GM23338 (cell line): ENCODE measurements around the gene DCTPP1. TPM values are rescaled to one million over a fixed set of nuclear protein-coding genes. Genes with fewer than 3 reads are reported as not detected.

Source experiments
- ATAC-seq: fragments of 200-7000 bp; cut with Tn5 transposase; 3 replicates; pipeline ENCODE4 v1.9.1; 2020
- DNase-seq: peaks from one replicate; pipeline ENCODE4 v3.0.0-alpha.2; 2015; ENCODE audit warnings: low spot score
- H2AFZ ChIP-seq: fragments of 200-600 bp; sonication (generic); 2 replicates; pipeline ENCODE4 v1.8.0; 2016; ENCODE audit warnings: antibody characterized with exemption, mild to moderate bottlenecking, moderate library complexity
- H3F3A ChIP-seq: fragments of 200-600 bp; sonication (generic); replicated peaks from 2 replicates; pipeline ENCODE4 v1.8.0; 2017; ENCODE audit warnings: antibody characterized with exemption, mixed run types, low read depth
- H3K27ac ChIP-seq: fragments of 200-600 bp; sonication (generic); 2 replicates; pipeline ENCODE4 v1.6.1; 2016; ENCODE audit warnings: low read depth
- H3K27me3 ChIP-seq: fragments of 200-600 bp; sonication (generic); 2 replicates; pipeline ENCODE4 v1.8.0; 2016; ENCODE audit warnings: mild to moderate bottlenecking, mixed run types, moderate library complexity; ENCODE audit not compliant: insufficient read depth
- H3K36me3 ChIP-seq: fragments of 200-600 bp; sonication (generic); 2 replicates; pipeline ENCODE4 v1.8.0; 2016; ENCODE audit warnings: mild to moderate bottlenecking; ENCODE audit not compliant: insufficient read depth
- H3K4me1 ChIP-seq: fragments of 200-600 bp; sonication (generic); 2 replicates; pipeline ENCODE4 v1.8.0; 2016; ENCODE audit warnings: mild to moderate bottlenecking, moderate library complexity; ENCODE audit not compliant: insufficient read depth
- H3K4me2 ChIP-seq: fragments of 200-600 bp; sonication (generic); 2 replicates; pipeline ENCODE4 v1.7.1; 2017; ENCODE audit warnings: mixed run types
- H3K4me3 ChIP-seq: fragments of 200-600 bp; sonication (generic); 2 replicates; pipeline ENCODE4 v1.6.1; 2016; ENCODE audit warnings: mixed run types
- H3K79me2 ChIP-seq: fragments of 200-600 bp; sonication (generic); replicated peaks from 2 replicates; pipeline ENCODE4 v1.8.0; 2017; ENCODE audit warnings: mild to moderate bottlenecking; ENCODE audit not compliant: insufficient read depth
- H3K9me2 ChIP-seq: fragments of 200-600 bp; sonication (generic); 2 replicates; pipeline ENCODE4 v1.8.0; 2017; ENCODE audit not compliant: insufficient read depth
- H4K20me1 ChIP-seq: fragments of 200-600 bp; sonication (generic); replicated peaks from 2 replicates; pipeline ENCODE4 v1.8.0; 2017; ENCODE audit warnings: mild to moderate bottlenecking; ENCODE audit not compliant: insufficient read depth
- H3K27ac Mint-ChIP-seq: 2 replicates; pipeline ENCODE4 v1.8.0; 2020; ENCODE audit warnings: inconsistent platforms, mild to moderate bottlenecking, moderate library complexity, mixed read lengths
- H3K27me3 Mint-ChIP-seq: 3 replicates; pipeline ENCODE4 v1.8.0; 2022; ENCODE audit warnings: low read depth, mild to moderate bottlenecking, moderate library complexity, mixed read lengths, inconsistent platforms; ENCODE audit not compliant: insufficient read depth, poor library complexity
- H3K36me3 Mint-ChIP-seq: 3 replicates; pipeline ENCODE4 v1.8.0; 2021; ENCODE audit warnings: low read depth, mild to moderate bottlenecking, inconsistent platforms, moderate library complexity, mixed read lengths
- H3K4me1 Mint-ChIP-seq: 3 replicates; pipeline ENCODE4 v1.8.0; 2020; ENCODE audit warnings: mild to moderate bottlenecking, inconsistent platforms, mixed read lengths
- H3K4me3 Mint-ChIP-seq: 3 replicates; pipeline ENCODE4 v1.8.0; 2021; ENCODE audit warnings: moderate library complexity, mild to moderate bottlenecking, inconsistent platforms, mixed read lengths
- H3K9me3 Mint-ChIP-seq: 3 replicates; pipeline ENCODE4 v1.8.0; 2020; ENCODE audit warnings: moderate library complexity, mild to moderate bottlenecking, inconsistent platforms, mixed read lengths
- CREB1 ChIP-seq: fragments of 250-450 bp; sonication (Bioruptor Pico); IDR thresholded peaks from 2 replicates; pipeline ENCODE4 v1.5.0; 2020; ENCODE audit warnings: low read depth, mild to moderate bottlenecking, moderate library complexity
- CTCF ChIP-seq, 2 experiments: fragments of 200-600 bp in 1 of 2; sonication (generic) in 1 of 2; conservative IDR thresholded peaks; 2 replicates each; pipeline versions ENCODE4 v1.5.1 to v1.6.1; 2016 to 2017; ENCODE audit warnings: antibody characterized with exemption in 2 of 2, low read depth in 2 of 2, mild to moderate bottlenecking in 2 of 2, moderate library complexity in 1 of 2
- EZH2 ChIP-seq: fragments of 200-600 bp; sonication (generic); IDR thresholded peaks from one replicate; pipeline ENCODE4 v1.8.0; 2017; ENCODE audit warnings: antibody characterized with exemption, mild to moderate bottlenecking, low read depth; ENCODE audit not compliant: unreplicated experiment
- EZH2phosphoT487 ChIP-seq: fragments of 200-600 bp; sonication (generic); IDR thresholded peaks from one replicate; pipeline ENCODE4 v1.8.1; 2018; ENCODE audit warnings: antibody characterized with exemption; ENCODE audit not compliant: unreplicated experiment
- JUNB ChIP-seq: IDR thresholded peaks from one replicate; pipeline ENCODE4 v1.6.1; 2016; ENCODE audit warnings: antibody characterized with exemption; ENCODE audit not compliant: unreplicated experiment
- NANOG ChIP-seq: IDR thresholded peaks from 2 replicates; pipeline ENCODE4 v1.6.1; 2016; ENCODE audit warnings: antibody characterized with exemption, borderline replicate concordance
- POLR2AphosphoS5 ChIP-seq: IDR thresholded peaks from 2 replicates; pipeline ENCODE4 v1.6.1; 2016; ENCODE audit warnings: antibody characterized with exemption, low read depth
- STAT1 ChIP-seq: IDR thresholded peaks from one replicate; pipeline ENCODE4 v1.6.1; 2016; ENCODE audit warnings: antibody characterized with exemption; ENCODE audit not compliant: unreplicated experiment
- ZNF114 ChIP-seq: fragments of 250-450 bp; sonication (Bioruptor Pico); IDR thresholded peaks from 2 replicates; pipeline ENCODE4 v1.5.0; 2020; ENCODE audit warnings: mild to moderate bottlenecking, moderate library complexity
- ZNF331 ChIP-seq: fragments of 250-450 bp; sonication (Bioruptor Pico); IDR thresholded peaks from 2 replicates; pipeline ENCODE4 v1.5.0; 2020; ENCODE audit warnings: low read depth, mild to moderate bottlenecking, moderate library complexity
- polyA plus RNA-seq: library from polyadenylated mRNA; unstranded; fragments of >200 nt; fragmentation: Nextera tagmentation; extraction: Ambion mirVana; gene quantifications from 2 replicates; pipeline ENCODE4 v1.2.1, GENCODE V29; 2016
- total RNA-seq: library from RNA; depleted of rRNA; stranded (reverse); fragments of >200 nt; shearing (Covaris generic); gene quantifications from 2 replicates; pipeline ENCODE4 v1.2.3, GENCODE V29; 2014
- TF ChIP-seq, protein P1 (sequence below): fragments of 250-450 bp; sonication (Bioruptor Pico); IDR thresholded peaks from 2 replicates; pipeline ENCODE4 v1.5.0; 2020; ENCODE audit warnings: mild to moderate bottlenecking, moderate library complexity
- TF ChIP-seq, protein P2 (sequence below): IDR thresholded peaks from 2 replicates; pipeline ENCODE4 v1.6.1; 2016; ENCODE audit warnings: antibody characterized with exemption

DCTPP1 gene
- total and polyA plus RNA-seq, 2 experiments from 2014 or later, result 54.1 to 58.3 TPM

- ATAC-seq (no peak), DNase-seq (no peak)
- H3K4me1 Mint-ChIP-seq, result no peaks in the 10 kb centered on the region
- H3K4me2 ChIP-seq, result no peak within 1 kb of the TSS
- peaks cover 3% of the 10 kb centered on the region for H3K27me3 Mint-ChIP-seq
- no peak for TF ChIP-seq JUNB
- TF ChIP-seq ZNF331, result no peak
- no peak for TF ChIP-seq CREB1
- H3K36me3 ChIP-seq, result no peaks in the 10 kb centered on the region
- no peaks in the 10 kb centered on the region for H4K20me1 ChIP-seq
- H3K27me3 ChIP-seq, result peaks cover 13% of the 10 kb centered on the region; the same call in 1 of the 2 replicates
- no peaks in the 10 kb centered on the region for H3K9me2 ChIP-seq
- 0 out of 2 replicates have a peak, but pooled peaks cover 3% of the 10 kb centered on the region for H3F3A ChIP-seq
- H3K9me3 Mint-ChIP-seq, result no peaks in the 10 kb centered on the region
- H3K4me3 Mint-ChIP-seq, result no peak within 1 kb of the TSS; the same call in 2 of the 3 replicates
- no peak within 1 kb of the TSS for H3K27ac ChIP-seq
- no peaks in the 10 kb centered on the region; the same call in 1 of the 2 replicates for H3K4me1 ChIP-seq
- H2AFZ ChIP-seq, result peak within 1 kb of the TSS; percentile 72
- no peak within 1 kb of the TSS for H3K27ac Mint-ChIP-seq
- H3K4me3 ChIP-seq, result no peak within 1 kb of the TSS
- no peaks in the 10 kb centered on the region for H3K36me3 Mint-ChIP-seq
- no peaks in the 10 kb centered on the region for H3K79me2 ChIP-seq
Measured at GRCh38 chr16:30472328-30472942, 42.6 kb upstream of the DCTPP1 start, which contains the start of gene ITGAL. Gene ITGAL (plus strand): TSS chr16:30472742. CDS start chr16:30472838, 96 bp downstream.

DNA sequence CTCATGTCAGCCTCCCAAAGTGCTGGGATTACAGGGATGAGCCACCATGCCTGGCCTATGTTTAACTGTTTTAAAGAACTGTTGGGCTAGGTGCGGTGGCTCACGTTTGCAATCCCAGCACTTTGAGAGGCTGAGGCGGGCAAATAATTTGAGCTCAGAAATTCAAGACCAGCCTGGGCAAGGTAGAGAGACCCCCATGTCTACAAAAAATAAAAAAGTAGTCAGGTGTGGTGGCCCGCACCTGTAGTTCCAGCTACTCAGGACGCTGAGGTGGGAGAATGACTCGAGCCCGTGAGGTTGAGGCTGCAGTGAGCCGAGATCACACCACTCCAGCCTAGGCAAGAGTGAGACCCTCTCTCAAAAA is 40.8 kb upstream of the DCTPP1 start:
- peaks cover 7% of the 10 kb centered on the region for H3K27me3 Mint-ChIP-seq
- H3K79me2 ChIP-seq, result no peaks in the 10 kb centered on the region
- no peaks in the 10 kb centered on the region for H3K36me3 Mint-ChIP-seq
- H3K27ac Mint-ChIP-seq, result no peak overlapping the region
- no peak overlapping the region for H3K4me3 ChIP-seq
- no peaks in the 10 kb centered on the region for H3K9me2 ChIP-seq
- H3K4me1 ChIP-seq, result no peaks in the 10 kb centered on the region; the same call in 1 of the 2 replicates
- H3K36me3 ChIP-seq, result no peaks in the 10 kb centered on the region
- ATAC-seq (no peak), DNase-seq (no peak)
- H3K4me1 Mint-ChIP-seq, result peaks cover 3% of the 10 kb centered on the region; the same call in 2 of the 3 replicates
- no peak overlapping the region for H2AFZ ChIP-seq
- H3K27ac ChIP-seq, result no peak overlapping the region
- H3K4me3 Mint-ChIP-seq, result no peak overlapping the region
- H4K20me1 ChIP-seq, result no peaks in the 10 kb centered on the region
- H3K4me2 ChIP-seq, result no peak overlapping the region
- no peaks in the 10 kb centered on the region; the same call in 2 of the 3 replicates for H3K9me3 Mint-ChIP-seq
- H3K27me3 ChIP-seq, result peaks cover 13% of the 10 kb centered on the region; the same call in 1 of the 2 replicates
- 0 out of 2 replicates have a peak, but pooled peaks cover 3% of the 10 kb centered on the region for H3F3A ChIP-seq
- TF ChIP-seq JUNB (no peak), NANOG (no peak), ZNF114 (CRISPR knock-in tag) (no peak), EZH2phosphoT487 (no peak), STAT1 (no peak), EZH2 (no peak), POLR2AphosphoS5 (no peak), CTCF (conservative IDR thresholded peaks at IDR 0.05; ENCODE audit: low read depth in 2 of 2) (no peak)
- TF ChIP-seq, protein P1, sequence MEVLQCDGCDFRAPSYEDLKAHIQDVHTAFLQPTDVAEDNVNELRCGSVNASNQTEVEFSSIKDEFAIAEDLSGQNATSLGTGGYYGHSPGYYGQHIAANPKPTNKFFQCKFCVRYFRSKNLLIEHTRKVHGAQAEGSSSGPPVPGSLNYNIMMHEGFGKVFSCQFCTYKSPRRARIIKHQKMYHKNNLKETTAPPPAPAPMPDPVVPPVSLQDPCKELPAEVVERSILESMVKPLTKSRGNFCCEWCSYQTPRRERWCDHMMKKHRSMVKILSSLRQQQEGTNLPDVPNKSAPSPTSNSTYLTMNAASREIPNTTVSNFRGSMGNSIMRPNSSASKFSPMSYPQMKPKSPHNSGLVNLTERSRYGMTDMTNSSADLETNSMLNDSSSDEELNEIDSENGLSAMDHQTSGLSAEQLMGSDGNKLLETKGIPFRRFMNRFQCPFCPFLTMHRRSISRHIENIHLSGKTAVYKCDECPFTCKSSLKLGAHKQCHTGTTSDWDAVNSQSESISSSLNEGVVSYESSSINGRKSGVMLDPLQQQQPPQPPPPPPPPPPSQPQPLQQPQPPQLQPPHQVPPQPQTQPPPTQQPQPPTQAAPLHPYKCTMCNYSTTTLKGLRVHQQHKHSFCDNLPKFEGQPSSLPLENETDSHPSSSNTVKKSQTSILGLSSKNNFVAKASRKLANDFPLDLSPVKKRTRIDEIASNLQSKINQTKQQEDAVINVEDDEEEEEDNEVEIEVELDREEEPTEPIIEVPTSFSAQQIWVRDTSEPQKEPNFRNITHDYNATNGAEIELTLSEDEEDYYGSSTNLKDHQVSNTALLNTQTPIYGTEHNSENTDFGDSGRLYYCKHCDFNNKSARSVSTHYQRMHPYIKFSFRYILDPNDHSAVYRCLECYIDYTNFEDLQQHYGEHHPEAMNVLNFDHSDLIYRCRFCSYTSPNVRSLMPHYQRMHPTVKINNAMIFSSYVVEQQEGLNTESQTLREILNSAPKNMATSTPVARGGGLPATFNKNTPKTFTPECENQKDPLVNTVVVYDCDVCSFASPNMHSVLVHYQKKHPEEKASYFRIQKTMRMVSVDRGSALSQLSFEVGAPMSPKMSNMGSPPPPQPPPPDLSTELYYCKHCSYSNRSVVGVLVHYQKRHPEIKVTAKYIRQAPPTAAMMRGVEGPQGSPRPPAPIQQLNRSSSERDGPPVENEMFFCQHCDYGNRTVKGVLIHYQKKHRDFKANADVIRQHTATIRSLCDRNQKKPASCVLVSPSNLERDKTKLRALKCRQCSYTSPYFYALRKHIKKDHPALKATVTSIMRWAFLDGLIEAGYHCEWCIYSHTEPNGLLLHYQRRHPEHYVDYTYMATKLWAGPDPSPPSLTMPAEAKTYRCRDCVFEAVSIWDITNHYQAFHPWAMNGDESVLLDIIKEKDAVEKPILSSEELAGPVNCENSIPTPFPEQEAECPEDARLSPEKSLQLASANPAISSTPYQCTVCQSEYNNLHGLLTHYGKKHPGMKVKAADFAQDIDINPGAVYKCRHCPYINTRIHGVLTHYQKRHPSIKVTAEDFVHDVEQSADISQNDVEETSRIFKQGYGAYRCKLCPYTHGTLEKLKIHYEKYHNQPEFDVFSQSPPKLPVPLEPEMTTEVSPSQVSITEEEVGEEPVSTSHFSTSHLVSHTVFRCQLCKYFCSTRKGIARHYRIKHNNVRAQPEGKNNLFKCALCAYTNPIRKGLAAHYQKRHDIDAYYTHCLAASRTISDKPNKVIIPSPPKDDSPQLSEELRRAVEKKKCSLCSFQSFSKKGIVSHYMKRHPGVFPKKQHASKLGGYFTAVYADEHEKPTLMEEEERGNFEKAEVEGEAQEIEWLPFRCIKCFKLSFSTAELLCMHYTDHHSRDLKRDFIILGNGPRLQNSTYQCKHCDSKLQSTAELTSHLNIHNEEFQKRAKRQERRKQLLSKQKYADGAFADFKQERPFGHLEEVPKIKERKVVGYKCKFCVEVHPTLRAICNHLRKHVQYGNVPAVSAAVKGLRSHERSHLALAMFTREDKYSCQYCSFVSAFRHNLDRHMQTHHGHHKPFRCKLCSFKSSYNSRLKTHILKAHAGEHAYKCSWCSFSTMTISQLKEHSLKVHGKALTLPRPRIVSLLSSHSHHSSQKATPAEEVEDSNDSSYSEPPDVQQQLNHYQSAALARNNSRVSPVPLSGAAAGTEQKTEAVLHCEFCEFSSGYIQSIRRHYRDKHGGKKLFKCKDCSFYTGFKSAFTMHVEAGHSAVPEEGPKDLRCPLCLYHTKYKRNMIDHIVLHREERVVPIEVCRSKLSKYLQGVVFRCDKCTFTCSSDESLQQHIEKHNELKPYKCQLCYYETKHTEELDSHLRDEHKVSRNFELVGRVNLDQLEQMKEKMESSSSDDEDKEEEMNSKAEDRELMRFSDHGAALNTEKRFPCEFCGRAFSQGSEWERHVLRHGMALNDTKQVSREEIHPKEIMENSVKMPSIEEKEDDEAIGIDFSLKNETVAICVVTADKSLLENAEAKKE (CRISPR knock-in tag), result no peak
- TF ChIP-seq, protein P2, sequence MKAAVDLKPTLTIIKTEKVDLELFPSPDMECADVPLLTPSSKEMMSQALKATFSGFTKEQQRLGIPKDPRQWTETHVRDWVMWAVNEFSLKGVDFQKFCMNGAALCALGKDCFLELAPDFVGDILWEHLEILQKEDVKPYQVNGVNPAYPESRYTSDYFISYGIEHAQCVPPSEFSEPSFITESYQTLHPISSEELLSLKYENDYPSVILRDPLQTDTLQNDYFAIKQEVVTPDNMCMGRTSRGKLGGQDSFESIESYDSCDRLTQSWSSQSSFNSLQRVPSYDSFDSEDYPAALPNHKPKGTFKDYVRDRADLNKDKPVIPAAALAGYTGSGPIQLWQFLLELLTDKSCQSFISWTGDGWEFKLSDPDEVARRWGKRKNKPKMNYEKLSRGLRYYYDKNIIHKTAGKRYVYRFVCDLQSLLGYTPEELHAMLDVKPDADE, result no peak
